Peyer's patch (tissue), 4 donors: ENCODE measurements around the gene JTB. TPM values are rescaled to one million over a fixed set of nuclear protein-coding genes. Genes with fewer than 3 reads are reported as not detected.

ENCODE experiments used
- DNase-seq, 3 donors: peaks; one replicate each; pipeline ENCODE4 v3.0.0-alpha.2; 2017 to 2019
- H3K27ac ChIP-seq, 4 donors: fragments of 200-600 bp; sonication (generic); one replicate each; pipeline ENCODE4 v1.5.1; 2016 to 2019
- H3K27me3 ChIP-seq, 2 donors: fragments of 200-600 bp; sonication (generic); one replicate each; pipeline ENCODE4 v1.5.1; 2019
- H3K36me3 ChIP-seq, 3 donors: fragments of 200-600 bp; sonication (generic); one replicate each; pipeline ENCODE4 v1.5.1; 2016 to 2019
- H3K4me1 ChIP-seq, 4 donors: fragments of 200-600 bp; sonication (generic); one replicate each; pipeline ENCODE4 v1.5.1; 2016 to 2019
- H3K4me3 ChIP-seq, 4 donors: fragments of 200-600 bp; sonication (generic); 1 replicate in 3 of 4; 2 replicates in 1 of 4; pipeline ENCODE4 v1.5.1; 2016 to 2019; ENCODE audit warnings: mild to moderate bottlenecking in 1 of 4
- H3K9me3 ChIP-seq, 4 donors: fragments of 200-600 bp; sonication (generic); one replicate each; pipeline ENCODE4 v1.5.1; 2016 to 2019; ENCODE audit warnings: mild to moderate bottlenecking in 1 of 4
- CTCF ChIP-seq, 6 experiments: fragments of 450-650 bp in 4 of 6; fragments of 200-600 bp in 2 of 6; sonication (generic) in 1 of 6; IDR thresholded peaks; one replicate each; pipeline ENCODE4 v1.5.1; 2017 to 2019; ENCODE audit warnings: antibody characterized with exemption in 6 of 6, mild to moderate bottlenecking in 3 of 6, moderate library complexity in 1 of 6
- POLR2A ChIP-seq, 2 donors: fragments of 450-650 bp; IDR thresholded peaks; one replicate each; pipeline ENCODE4 v1.5.1; 2017; ENCODE audit warnings: antibody characterized with exemption in 2 of 2, mild to moderate bottlenecking in 2 of 2, moderate library complexity in 2 of 2
- total RNA-seq, 4 donors: library from RNA; depleted of rRNA; stranded (reverse); fragments of >200 nt; gene quantifications; one replicate each; pipeline ENCODE4 v1.1.0, GENCODE V29; 2016

The JTB gene
- total RNA-seq, 4 donors from 2014 or later = 172 to 321 (median 193) TPM

GRCh38 chr1:153944005-153944826 is 33.3 kb downstream of the JTB start:
- DNase-seq = peak in 1 of 3 donors; percentile 39
- no peak for TF ChIP-seq CTCF (IDR thresholded peaks at IDR 0.05)
- no peak for TF ChIP-seq POLR2A (IDR thresholded peaks at IDR 0.05)
- peak overlapping the region; percentile 97 to 100 (median 99) for H3K27ac ChIP-seq
- no peaks in the 10 kb centered on the region for H3K27me3 ChIP-seq
- H3K4me3 ChIP-seq = peak overlapping the region in 2 of 4 donors; percentile 89 to 99
- peaks cover 0 to 62% (median 0%) of the 10 kb centered on the region in 3 donors for H3K36me3 ChIP-seq
- peaks cover 0 to 21% (median 8%) of the 10 kb centered on the region in 4 donors for H3K4me1 ChIP-seq
- H3K9me3 ChIP-seq = no peaks in the 10 kb centered on the region

GRCh38 chr1:153942766-153943549 is 34.5 kb downstream of the JTB start:
- peak in 1 of 3 donors; percentile 32 for DNase-seq
- H3K4me1 ChIP-seq = peaks cover 0 to 21% (median 8%) of the 10 kb centered on the region in 4 donors

GRCh38 chr1:153941826-153942725 is 35.4 kb downstream of the JTB start:
- Histone ChIP-seq H3K9me3 (no peaks in the 10 kb centered on the region), H3K4me1 (peaks cover 0 to 21% (median 8%) of the 10 kb centered on the region in 4 donors), H3K27ac (no peak overlapping the region), H3K4me3 (no peak overlapping the region), H3K36me3 (peaks cover 0 to 61% (median 0%) of the 10 kb centered on the region in 3 donors), H3K27me3 (no peaks in the 10 kb centered on the region)
- DNase-seq = peak in 1 of 3 donors; percentile 47
- TF ChIP-seq CTCF (IDR thresholded peaks at IDR 0.05) (no peak), POLR2A (IDR thresholded peaks at IDR 0.05) (no peak)

More at GRCh38 chr1:153942766-153943549, 34.5 kb downstream of the JTB start:
- H3K9me3 ChIP-seq = no peaks in the 10 kb centered on the region
- no peak for TF ChIP-seq POLR2A (IDR thresholded peaks at IDR 0.05)
- no peak for TF ChIP-seq CTCF (IDR thresholded peaks at IDR 0.05)
- no peaks in the 10 kb centered on the region for H3K27me3 ChIP-seq
- H3K27ac ChIP-seq = no peak overlapping the region
- H3K4me3 ChIP-seq = no peak overlapping the region
- peaks cover 0 to 60% (median 0%) of the 10 kb centered on the region in 3 donors for H3K36me3 ChIP-seq

GRCh38 chr1:153940756-153941155 is 36.7 kb downstream of the JTB start:
- no peak for TF ChIP-seq POLR2A (IDR thresholded peaks at IDR 0.05)
- no peaks in the 10 kb centered on the region for H3K27me3 ChIP-seq
- peak in 1 of 3 donors; percentile 23 for DNase-seq
- no peak overlapping the region for H3K4me3 ChIP-seq
- H3K27ac ChIP-seq = no peak overlapping the region
- H3K36me3 ChIP-seq = peaks cover 0 to 75% (median 0%) of the 10 kb centered on the region in 3 donors
- peaks cover 0 to 15% (median 5%) of the 10 kb centered on the region in 4 donors for H3K4me1 ChIP-seq
- no peaks in the 10 kb centered on the region for H3K9me3 ChIP-seq

GRCh38 chr1:153939476-153939875 is 38.0 kb downstream of the JTB start:
- DNase-seq = no peak
- H3K4me1 ChIP-seq = peaks cover 0 to 9% (median 4%) of the 10 kb centered on the region in 4 donors
- TF ChIP-seq POLR2A (IDR thresholded peaks at IDR 0.05) (no peak), CTCF (IDR thresholded peaks at IDR 0.05) (no peak)
- H3K36me3 ChIP-seq = peaks cover 0 to 87% (median 0%) of the 10 kb centered on the region in 3 donors
- no peaks in the 10 kb centered on the region for H3K9me3 ChIP-seq
- H3K4me3 ChIP-seq = no peak overlapping the region
- no peak overlapping the region for H3K27ac ChIP-seq
- H3K27me3 ChIP-seq = no peaks in the 10 kb centered on the region
